Measurements from ENCODE around the gene PCDHGA1.

The PCDHGA1 gene

DNA sequence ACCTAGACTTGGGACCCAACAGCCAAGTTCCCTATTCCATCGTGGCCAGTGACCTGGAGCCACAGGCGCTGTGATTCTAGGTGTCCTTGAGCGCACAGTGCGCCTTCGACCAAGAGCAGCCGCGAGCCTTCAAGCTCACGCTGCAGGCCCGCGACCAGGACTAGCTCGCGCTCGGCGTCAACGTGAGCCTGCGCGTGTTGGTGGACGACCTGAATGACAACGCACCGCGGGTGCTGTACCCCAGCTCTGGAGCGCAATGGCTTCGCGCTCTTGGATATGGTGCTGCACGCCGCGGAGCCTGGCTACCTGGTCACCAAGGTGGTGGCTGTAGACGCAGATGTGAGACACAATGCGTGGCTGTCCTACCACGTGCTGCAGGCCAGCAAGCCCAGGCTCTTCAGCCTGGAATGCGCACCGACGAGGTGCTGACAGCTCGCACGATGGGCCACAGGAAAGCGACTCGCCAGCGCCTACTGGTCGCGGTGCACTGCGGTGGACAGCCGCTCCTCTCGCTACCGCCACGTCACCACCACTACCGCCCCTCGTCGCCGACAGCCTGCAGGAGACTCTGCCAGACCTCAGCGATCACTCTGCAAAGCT, 111.4 kb downstream of the PCDHGA1 start:
- Histone ChIP-seq H3K4me3 (ENCODE audit: low read depth, low read length) (no peak overlapping the region), H3K27me3 (ENCODE audit: control insufficient read depth, insufficient read depth, low read length) (no peaks in the 10 kb centered on the region), H3K9ac (ENCODE audit: low read depth, low read length) (no peak overlapping the region), H3K36me3 (ENCODE audit: control insufficient read depth, insufficient read depth, low read length) (no peaks in the 10 kb centered on the region), H3K9me3 (ENCODE audit: control insufficient read depth, insufficient read depth, low read length) (no peaks in the 10 kb centered on the region), H3K4me1 (ENCODE audit: control insufficient read depth, insufficient read depth, low read length) (no peaks in the 10 kb centered on the region)

DNA sequence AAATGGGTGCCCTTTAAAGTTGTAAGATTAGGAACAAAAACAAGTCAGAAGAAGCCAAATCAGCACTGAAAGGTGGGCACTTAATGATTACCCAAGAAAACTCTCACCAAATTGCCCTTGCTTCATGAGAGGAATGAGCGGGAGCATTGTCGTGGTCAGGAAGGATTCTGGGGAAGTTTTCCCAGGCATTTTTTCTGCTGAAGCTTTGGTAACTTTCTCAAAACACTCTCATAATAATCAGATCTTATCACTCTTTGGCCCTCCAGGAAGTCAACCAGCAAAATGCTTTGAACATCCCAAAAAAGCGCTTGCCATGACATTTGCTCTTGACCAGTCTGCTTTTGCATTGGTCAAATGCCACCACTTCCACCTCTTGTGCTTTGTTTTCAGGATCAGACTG, 135.0 kb downstream of the PCDHGA1 start:
- no peaks in the 10 kb centered on the region for H3K36me3 ChIP-seq (ENCODE audit: control insufficient read depth, insufficient read depth, low read length)
- H3K9ac ChIP-seq (ENCODE audit: low read depth, low read length): no peak overlapping the region
- H3K4me3 ChIP-seq (ENCODE audit: low read depth, low read length): no peak overlapping the region
- no peaks in the 10 kb centered on the region for H3K9me3 ChIP-seq (ENCODE audit: control insufficient read depth, insufficient read depth, low read length)
- no peaks in the 10 kb centered on the region for H3K27me3 ChIP-seq (ENCODE audit: control insufficient read depth, insufficient read depth, low read length)
- no peaks in the 10 kb centered on the region for H3K4me1 ChIP-seq (ENCODE audit: control insufficient read depth, insufficient read depth, low read length)

DNA sequence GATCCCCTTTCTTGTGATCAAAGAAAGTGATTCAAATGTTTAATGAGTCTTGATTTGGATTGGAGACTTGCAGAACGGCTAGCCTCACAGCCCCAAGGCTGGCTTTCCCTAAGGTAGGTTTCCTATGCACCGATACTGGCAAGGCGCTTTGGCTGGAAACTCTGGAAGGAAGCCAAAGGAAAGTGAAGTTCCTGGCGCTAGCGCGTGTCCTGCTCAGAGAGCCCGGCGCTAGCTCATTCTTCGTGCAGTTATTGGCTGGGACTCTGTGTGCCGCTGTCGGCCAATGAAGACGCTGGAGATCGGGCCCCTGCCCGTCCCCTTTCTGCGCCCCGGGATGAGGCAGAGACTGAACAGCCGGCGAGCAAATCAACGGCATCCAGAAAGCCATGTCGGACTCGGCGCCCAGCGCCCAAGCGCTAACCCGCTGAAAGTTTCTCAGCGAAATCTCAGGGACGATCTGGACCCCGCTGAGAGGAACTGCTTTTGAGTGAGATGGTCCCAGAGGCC, 145.4 kb downstream of the PCDHGA1 start, which contains the start of gene PCDHGC3:
PCDHGC3 (plus strand) TSS at position 342 of the 507 bp plus-strand sequence; CDS start at position 493, 151 bp downstream.
- H3K4me1 ChIP-seq (ENCODE audit: control insufficient read depth, insufficient read depth, low read length): peaks cover 12% of the 10 kb centered on the region
- H3K36me3 ChIP-seq (ENCODE audit: control insufficient read depth, insufficient read depth, low read length): no peaks in the 10 kb centered on the region
- H3K4me3 ChIP-seq (ENCODE audit: low read depth, low read length): peak within 1 kb of the TSS; percentile 95
- H3K27me3 ChIP-seq (ENCODE audit: control insufficient read depth, insufficient read depth, low read length): peaks cover 31% of the 10 kb centered on the region
- H3K9me3 ChIP-seq (ENCODE audit: control insufficient read depth, insufficient read depth, low read length): no peaks in the 10 kb centered on the region
- H3K9ac ChIP-seq (ENCODE audit: low read depth, low read length): peak within 1 kb of the TSS; percentile 5

DNA sequence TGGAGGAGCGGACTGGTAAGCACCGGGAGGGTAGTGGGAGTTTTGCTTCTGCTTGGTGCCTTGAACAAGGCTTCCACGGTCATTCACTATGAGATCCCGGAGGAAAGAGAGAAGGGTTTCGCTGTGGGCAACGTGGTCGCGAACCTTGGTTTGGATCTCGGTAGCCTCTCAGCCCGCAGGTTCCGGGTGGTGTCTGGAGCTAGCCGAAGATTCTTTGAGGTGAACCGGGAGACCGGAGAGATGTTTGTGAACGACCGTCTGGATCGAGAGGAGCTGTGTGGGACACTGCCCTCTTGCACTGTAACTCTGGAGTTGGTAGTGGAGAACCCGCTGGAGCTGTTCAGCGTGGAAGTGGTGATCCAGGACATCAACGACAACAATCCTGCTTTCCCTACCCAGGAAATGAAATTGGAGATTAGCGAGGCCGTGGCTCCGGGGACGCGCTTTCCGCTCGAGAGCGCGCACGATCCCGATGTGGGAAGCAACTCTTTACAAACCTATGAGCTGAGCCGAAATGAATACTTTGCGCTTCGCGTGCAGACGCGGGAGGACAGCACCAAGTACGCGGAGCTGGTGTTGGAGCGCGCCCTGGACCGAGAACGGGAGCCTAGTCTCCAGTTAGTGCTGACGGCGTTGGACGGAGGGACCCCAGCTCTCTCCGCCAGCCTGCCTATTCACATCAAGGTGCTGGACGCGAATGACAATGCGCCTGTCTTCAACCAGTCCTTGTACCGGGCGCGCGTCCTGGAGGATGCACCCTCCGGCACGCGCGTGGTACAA, 146.0 kb downstream of the PCDHGA1 start:
- Histone ChIP-seq H3K27me3 (ENCODE audit: control insufficient read depth, insufficient read depth, low read length) (peaks cover 31% of the 10 kb centered on the region), H3K36me3 (ENCODE audit: control insufficient read depth, insufficient read depth, low read length) (no peaks in the 10 kb centered on the region), H3K9me3 (ENCODE audit: control insufficient read depth, insufficient read depth, low read length) (no peaks in the 10 kb centered on the region), H3K9ac (ENCODE audit: low read depth, low read length) (peak overlapping the region; percentile 4), H3K4me1 (ENCODE audit: control insufficient read depth, insufficient read depth, low read length) (peaks cover 12% of the 10 kb centered on the region), H3K4me3 (ENCODE audit: low read depth, low read length) (peak overlapping the region; percentile 95)

DNA sequence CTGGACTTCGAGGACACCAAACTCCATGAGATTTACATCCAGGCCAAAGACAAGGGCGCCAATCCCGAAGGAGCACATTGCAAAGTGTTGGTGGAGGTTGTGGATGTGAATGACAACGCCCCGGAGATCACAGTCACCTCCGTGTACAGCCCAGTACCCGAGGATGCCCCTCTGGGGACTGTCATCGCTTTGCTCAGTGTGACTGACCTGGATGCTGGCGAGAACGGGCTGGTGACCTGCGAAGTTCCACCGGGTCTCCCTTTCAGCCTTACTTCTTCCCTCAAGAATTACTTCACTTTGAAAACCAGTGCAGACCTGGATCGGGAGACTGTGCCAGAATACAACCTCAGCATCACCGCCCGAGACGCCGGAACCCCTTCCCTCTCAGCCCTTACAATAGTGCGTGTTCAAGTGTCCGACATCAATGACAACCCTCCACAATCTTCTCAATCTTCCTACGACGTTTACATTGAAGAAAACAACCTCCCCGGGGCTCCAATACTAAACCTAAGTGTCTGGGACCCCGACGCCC, 146.8 kb downstream of the PCDHGA1 start:
- Histone ChIP-seq H3K27me3 (ENCODE audit: control insufficient read depth, insufficient read depth, low read length) (peaks cover 31% of the 10 kb centered on the region), H3K9me3 (ENCODE audit: control insufficient read depth, insufficient read depth, low read length) (no peaks in the 10 kb centered on the region), H3K36me3 (ENCODE audit: control insufficient read depth, insufficient read depth, low read length) (no peaks in the 10 kb centered on the region), H3K4me3 (ENCODE audit: low read depth, low read length) (peak overlapping the region; percentile 95), H3K4me1 (ENCODE audit: control insufficient read depth, insufficient read depth, low read length) (peaks cover 12% of the 10 kb centered on the region), H3K9ac (ENCODE audit: low read depth, low read length) (no peak overlapping the region)

DNA sequence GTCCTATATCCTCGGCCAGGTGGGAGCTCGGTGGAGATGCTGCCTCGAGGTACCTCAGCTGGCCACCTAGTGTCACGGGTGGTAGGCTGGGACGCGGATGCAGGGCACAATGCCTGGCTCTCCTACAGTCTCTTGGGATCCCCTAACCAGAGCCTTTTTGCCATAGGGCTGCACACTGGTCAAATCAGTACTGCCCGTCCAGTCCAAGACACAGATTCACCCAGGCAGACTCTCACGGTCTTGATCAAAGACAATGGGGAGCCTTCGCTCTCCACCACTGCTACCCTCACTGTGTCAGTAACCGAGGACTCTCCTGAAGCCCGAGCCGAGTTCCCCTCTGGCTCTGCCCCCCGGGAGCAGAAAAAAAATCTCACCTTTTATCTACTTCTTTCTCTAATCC, 147.5 kb downstream of the PCDHGA1 start:
- Histone ChIP-seq H3K4me1 (ENCODE audit: control insufficient read depth, insufficient read depth, low read length) (peaks cover 12% of the 10 kb centered on the region), H3K27me3 (ENCODE audit: control insufficient read depth, insufficient read depth, low read length) (peaks cover 31% of the 10 kb centered on the region), H3K9me3 (ENCODE audit: control insufficient read depth, insufficient read depth, low read length) (no peaks in the 10 kb centered on the region), H3K4me3 (ENCODE audit: low read depth, low read length) (peak overlapping the region; percentile 19), H3K36me3 (ENCODE audit: control insufficient read depth, insufficient read depth, low read length) (no peaks in the 10 kb centered on the region), H3K9ac (ENCODE audit: low read depth, low read length) (no peak overlapping the region)

DNA sequence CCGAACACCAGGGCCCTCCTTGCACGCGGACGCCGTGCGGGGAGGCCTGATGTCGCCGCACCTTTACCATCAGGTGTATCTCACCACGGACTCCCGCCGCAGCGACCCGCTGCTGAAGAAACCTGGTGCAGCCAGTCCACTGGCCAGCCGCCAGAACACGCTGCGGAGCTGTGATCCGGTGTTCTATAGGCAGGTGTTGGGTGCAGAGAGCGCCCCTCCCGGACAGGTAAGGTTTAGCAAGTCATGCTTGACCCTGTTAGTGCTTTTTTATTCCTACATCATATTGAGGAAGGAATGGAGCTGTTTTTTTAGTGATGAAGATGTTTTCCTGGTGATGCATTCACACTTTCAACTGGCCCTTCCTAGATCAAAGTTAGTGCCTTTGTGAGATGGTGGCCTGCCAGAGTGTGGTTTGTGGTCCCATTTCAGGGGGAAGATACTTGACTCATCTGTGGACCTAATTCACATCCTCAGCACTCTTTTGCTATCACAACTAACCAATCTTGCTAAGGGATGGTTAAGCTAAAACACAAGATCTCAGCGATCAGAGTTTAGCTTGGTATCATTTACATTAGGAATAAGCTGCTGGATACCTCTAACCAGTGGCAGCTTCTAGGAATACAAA, 148.1 kb downstream of the PCDHGA1 start:
- Histone ChIP-seq H3K36me3 (ENCODE audit: control insufficient read depth, insufficient read depth, low read length) (no peaks in the 10 kb centered on the region), H3K9me3 (ENCODE audit: control insufficient read depth, insufficient read depth, low read length) (no peaks in the 10 kb centered on the region), H3K9ac (ENCODE audit: low read depth, low read length) (no peak overlapping the region), H3K27me3 (ENCODE audit: control insufficient read depth, insufficient read depth, low read length) (peaks cover 35% of the 10 kb centered on the region), H3K4me1 (ENCODE audit: control insufficient read depth, insufficient read depth, low read length) (peaks cover 14% of the 10 kb centered on the region), H3K4me3 (ENCODE audit: low read depth, low read length) (peak overlapping the region; percentile 19)

DNA sequence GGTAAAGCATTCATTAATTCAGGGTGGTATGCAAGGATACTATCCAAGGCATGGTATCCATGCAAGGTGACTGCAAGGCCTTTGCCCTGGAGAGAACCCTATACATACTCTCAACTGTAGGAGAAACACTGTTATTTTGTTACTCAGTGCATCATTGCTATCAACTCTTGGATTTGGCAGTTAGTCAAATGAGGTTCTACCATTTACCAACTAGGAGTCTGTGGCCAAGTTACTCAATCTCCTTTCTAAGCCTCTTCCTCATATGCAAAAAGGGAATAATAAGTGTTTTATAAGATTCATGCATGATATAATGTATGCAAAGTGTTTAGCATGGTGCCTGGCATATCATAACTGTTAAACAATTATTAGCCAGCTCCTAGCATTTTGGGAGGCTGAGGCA, 149.5 kb downstream of the PCDHGA1 start:
- no peak overlapping the region for H3K9ac ChIP-seq (ENCODE audit: low read depth, low read length)
- H3K4me3 ChIP-seq (ENCODE audit: low read depth, low read length): no peak overlapping the region
- peaks cover 32% of the 10 kb centered on the region for H3K27me3 ChIP-seq (ENCODE audit: control insufficient read depth, insufficient read depth, low read length)
- H3K4me1 ChIP-seq (ENCODE audit: control insufficient read depth, insufficient read depth, low read length): peaks cover 25% of the 10 kb centered on the region
- H3K36me3 ChIP-seq (ENCODE audit: control insufficient read depth, insufficient read depth, low read length): no peaks in the 10 kb centered on the region
- H3K9me3 ChIP-seq (ENCODE audit: control insufficient read depth, insufficient read depth, low read length): no peaks in the 10 kb centered on the region

DNA sequence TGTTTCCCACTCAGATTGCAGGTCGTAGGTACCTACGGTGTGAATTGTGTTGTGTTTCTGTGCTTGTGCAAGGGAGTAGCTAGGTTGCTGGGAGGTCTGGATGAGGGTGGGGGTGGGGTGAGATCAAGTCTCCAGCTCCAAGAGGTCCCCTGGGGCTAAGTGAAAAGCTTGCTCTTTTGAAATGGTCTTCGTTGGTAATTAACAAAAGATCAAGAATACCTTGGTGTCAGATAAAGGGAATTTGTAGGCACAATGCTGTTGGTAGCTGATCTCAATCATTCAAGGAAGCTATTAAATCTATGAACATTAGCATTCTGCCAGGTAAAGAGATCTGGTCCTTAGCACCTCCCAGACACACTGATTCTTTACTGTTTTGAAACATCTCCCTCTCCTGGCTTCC, 153.6 kb downstream of the PCDHGA1 start:
- peaks cover 28% of the 10 kb centered on the region for H3K27me3 ChIP-seq (ENCODE audit: control insufficient read depth, insufficient read depth, low read length)
- peaks cover 19% of the 10 kb centered on the region for H3K4me1 ChIP-seq (ENCODE audit: control insufficient read depth, insufficient read depth, low read length)
- no peak overlapping the region for H3K9ac ChIP-seq (ENCODE audit: low read depth, low read length)
- no peaks in the 10 kb centered on the region for H3K36me3 ChIP-seq (ENCODE audit: control insufficient read depth, insufficient read depth, low read length)
- no peaks in the 10 kb centered on the region for H3K9me3 ChIP-seq (ENCODE audit: control insufficient read depth, insufficient read depth, low read length)
- H3K4me3 ChIP-seq (ENCODE audit: low read depth, low read length): peak overlapping the region; percentile 77

DNA sequence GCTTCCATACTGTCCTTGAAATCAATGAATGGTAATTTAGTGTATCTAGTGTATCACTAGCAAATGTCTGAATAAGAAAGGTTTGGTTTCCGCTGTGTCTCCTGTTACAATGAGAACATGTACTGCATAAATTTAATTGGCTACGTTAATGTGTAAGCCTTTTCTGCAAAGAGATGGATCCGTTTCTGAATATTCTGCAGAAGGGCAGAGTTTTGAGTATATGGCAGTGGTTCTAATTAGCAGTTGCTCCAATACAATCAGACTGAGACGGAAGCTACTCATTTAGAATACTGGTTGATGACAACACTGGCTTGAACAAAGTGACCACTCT, 154.0 kb downstream of the PCDHGA1 start:
- no peaks in the 10 kb centered on the region for H3K9me3 ChIP-seq (ENCODE audit: control insufficient read depth, insufficient read depth, low read length)
- H3K9ac ChIP-seq (ENCODE audit: low read depth, low read length): no peak overlapping the region
- peak overlapping the region; percentile 77 for H3K4me3 ChIP-seq (ENCODE audit: low read depth, low read length)
- peaks cover 19% of the 10 kb centered on the region for H3K4me1 ChIP-seq (ENCODE audit: control insufficient read depth, insufficient read depth, low read length)
- peaks cover 28% of the 10 kb centered on the region for H3K27me3 ChIP-seq (ENCODE audit: control insufficient read depth, insufficient read depth, low read length)
- H3K36me3 ChIP-seq (ENCODE audit: control insufficient read depth, insufficient read depth, low read length): no peaks in the 10 kb centered on the region

DNA sequence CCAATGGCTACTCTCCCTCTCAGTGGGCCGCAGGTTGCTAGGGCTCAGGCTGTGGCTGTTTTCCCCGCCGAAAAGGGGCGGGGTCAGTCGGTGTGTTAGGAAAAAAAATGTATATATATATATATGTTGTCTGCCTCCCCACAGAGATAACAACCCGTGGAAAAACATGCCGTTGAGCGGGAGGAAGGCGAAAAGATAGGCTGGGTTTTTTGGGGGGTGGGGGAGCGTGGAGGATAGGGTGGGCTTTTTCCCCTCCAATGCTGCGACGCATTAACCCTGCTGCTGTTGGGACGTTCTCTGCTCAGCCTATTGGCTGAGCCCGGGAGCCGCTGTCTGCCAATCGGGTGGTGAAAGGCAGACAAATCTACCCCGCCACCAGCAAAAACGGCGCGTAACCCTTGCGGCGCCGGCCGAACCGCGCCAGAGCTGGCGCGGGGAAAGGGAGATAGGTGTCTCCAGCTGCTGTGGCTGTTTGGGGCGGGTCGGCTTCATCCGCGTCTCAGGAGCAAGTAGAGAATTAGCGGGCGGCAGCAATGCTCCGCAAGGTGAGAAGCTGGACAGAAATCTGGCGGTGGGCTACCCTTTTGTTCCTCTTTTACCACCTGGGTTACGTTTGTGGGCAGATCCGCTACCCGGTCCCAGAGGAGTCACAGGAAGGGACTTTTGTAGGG, 154.5 kb downstream of the PCDHGA1 start, which contains the start of gene PCDHGC4:
PCDHGC4 (plus strand) TSS at position 390 of the 671 bp plus-strand sequence; CDS start at position 534, 144 bp downstream.
- Histone ChIP-seq H3K4me1 (ENCODE audit: control insufficient read depth, insufficient read depth, low read length) (peaks cover 19% of the 10 kb centered on the region), H3K9me3 (ENCODE audit: control insufficient read depth, insufficient read depth, low read length) (no peaks in the 10 kb centered on the region), H3K36me3 (ENCODE audit: control insufficient read depth, insufficient read depth, low read length) (no peaks in the 10 kb centered on the region), H3K9ac (ENCODE audit: low read depth, low read length) (peak within 1 kb of the TSS; percentile 8), H3K27me3 (ENCODE audit: control insufficient read depth, insufficient read depth, low read length) (peaks cover 33% of the 10 kb centered on the region), H3K4me3 (ENCODE audit: low read depth, low read length) (peak within 1 kb of the TSS; percentile 77)
